ENCODE measurements around the gene CCDC187. TPM values are rescaled to one million over a fixed set of nuclear protein-coding genes. Genes with fewer than 3 reads are reported as not detected.

The CCDC187 gene
- total RNA-seq, 1 donor from 2014 or later, result not detected

- H3K36me3 Mint-ChIP-seq (ENCODE audit: low read depth), result peaks cover 43% of the 10 kb centered on the region
- no peak overlapping the region for H3K27ac Mint-ChIP-seq
- H3K4me1 Mint-ChIP-seq, result peaks cover 5% of the 10 kb centered on the region
- H3K9me3 Mint-ChIP-seq, result no peaks in the 10 kb centered on the region
- intact Hi-C loops (cut with micrococcal nuclease), result no loop called here
- no peak overlapping the region for H3K4me3 Mint-ChIP-seq
- H3K27me3 Mint-ChIP-seq, result no peaks in the 10 kb centered on the region
- DNase-seq, result no peak
Observed at GRCh38 chr9:136220017-136220729, 83.7 kb downstream of the CCDC187 start.

- Mint-ChIP-seq H3K4me3 (no peak overlapping the region), H3K9me3 (no peaks in the 10 kb centered on the region), H3K36me3 (ENCODE audit: low read depth) (peaks cover 49% of the 10 kb centered on the region), H3K4me1 (peaks cover 5% of the 10 kb centered on the region), H3K27me3 (no peaks in the 10 kb centered on the region), H3K27ac (no peak overlapping the region)
- intact Hi-C loops (cut with micrococcal nuclease), result no loop called here
- DNase-seq, result no peak
Observed at GRCh38 chr9:136219276-136219675, 84.6 kb downstream of the CCDC187 start.

GRCh38 chr9:136218673-136219072, 85.2 kb downstream of the CCDC187 start:
- intact Hi-C loops (cut with micrococcal nuclease), result no loop called here
- DNase-seq, result no peak
- Mint-ChIP-seq H3K4me1 (peaks cover 5% of the 10 kb centered on the region), H3K27me3 (no peaks in the 10 kb centered on the region), H3K36me3 (ENCODE audit: low read depth) (peaks cover 50% of the 10 kb centered on the region), H3K9me3 (no peaks in the 10 kb centered on the region), H3K27ac (no peak overlapping the region), H3K4me3 (no peak overlapping the region)

GRCh38 chr9:136218271-136218670, 85.6 kb downstream of the CCDC187 start:
- Mint-ChIP-seq H3K4me3 (no peak overlapping the region), H3K4me1 (peaks cover 5% of the 10 kb centered on the region), H3K9me3 (no peaks in the 10 kb centered on the region), H3K27me3 (no peaks in the 10 kb centered on the region), H3K27ac (no peak overlapping the region), H3K36me3 (ENCODE audit: low read depth) (peaks cover 50% of the 10 kb centered on the region)
- intact Hi-C loops (cut with micrococcal nuclease), result no loop called here
- no peak for DNase-seq

GRCh38 chr9:136216541-136217244, 87.2 kb downstream of the CCDC187 start:
- Mint-ChIP-seq H3K4me3 (no peak overlapping the region), H3K4me1 (peaks cover 5% of the 10 kb centered on the region), H3K27ac (no peak overlapping the region), H3K9me3 (no peaks in the 10 kb centered on the region), H3K27me3 (no peaks in the 10 kb centered on the region), H3K36me3 (ENCODE audit: low read depth) (peaks cover 53% of the 10 kb centered on the region)
- intact Hi-C loops (cut with micrococcal nuclease), result no loop called here
- no peak for DNase-seq

GRCh38 chr9:136213733-136214132, 90.2 kb downstream of the CCDC187 start:
- Mint-ChIP-seq H3K4me1 (no peaks in the 10 kb centered on the region), H3K9me3 (no peaks in the 10 kb centered on the region)

GRCh38 chr9:136212345-136212950, 91.4 kb downstream of the CCDC187 start:
- H3K4me1 Mint-ChIP-seq, result no peaks in the 10 kb centered on the region
- no peak overlapping the region for H3K27ac Mint-ChIP-seq
- peaks cover 49% of the 10 kb centered on the region for H3K36me3 Mint-ChIP-seq (ENCODE audit: low read depth)

More at GRCh38 chr9:136213733-136214132, 90.2 kb downstream of the CCDC187 start:
- H3K4me3 Mint-ChIP-seq, result no peak overlapping the region
- no peaks in the 10 kb centered on the region for H3K27me3 Mint-ChIP-seq
- H3K27ac Mint-ChIP-seq, result no peak overlapping the region
- H3K36me3 Mint-ChIP-seq (ENCODE audit: low read depth), result peaks cover 52% of the 10 kb centered on the region
- intact Hi-C loops (cut with micrococcal nuclease), result no loop called here
- DNase-seq, result no peak

GRCh38 chr9:136211441-136212344, 92.2 kb downstream of the CCDC187 start:
- Mint-ChIP-seq H3K27ac (no peak overlapping the region), H3K36me3 (ENCODE audit: low read depth) (peaks cover 51% of the 10 kb centered on the region), H3K9me3 (no peaks in the 10 kb centered on the region), H3K4me1 (no peaks in the 10 kb centered on the region), H3K4me3 (no peak overlapping the region), H3K27me3 (no peaks in the 10 kb centered on the region)
- intact Hi-C loops (cut with micrococcal nuclease), result no loop called here
- DNase-seq, result no peak

More at GRCh38 chr9:136212345-136212950, 91.4 kb downstream of the CCDC187 start:
- Mint-ChIP-seq H3K9me3 (no peaks in the 10 kb centered on the region), H3K27me3 (no peaks in the 10 kb centered on the region), H3K4me3 (no peak overlapping the region)
- intact Hi-C loops (cut with micrococcal nuclease), result no loop called here
- DNase-seq, result no peak

- Mint-ChIP-seq H3K36me3 (ENCODE audit: low read depth) (peaks cover 51% of the 10 kb centered on the region), H3K9me3 (no peaks in the 10 kb centered on the region), H3K4me3 (no peak overlapping the region), H3K27ac (no peak overlapping the region), H3K4me1 (no peaks in the 10 kb centered on the region), H3K27me3 (peaks cover 2% of the 10 kb centered on the region)
- DNase-seq, result no peak
- intact Hi-C loops (cut with micrococcal nuclease), result no loop called here
Observed at GRCh38 chr9:136211006-136211405, 92.9 kb downstream of the CCDC187 start.

GRCh38 chr9:136210276-136210675, 93.6 kb downstream of the CCDC187 start:
- no peak overlapping the region for H3K4me3 Mint-ChIP-seq
- no peak for DNase-seq
- H3K9me3 Mint-ChIP-seq, result no peaks in the 10 kb centered on the region
- peaks cover 44% of the 10 kb centered on the region for H3K36me3 Mint-ChIP-seq (ENCODE audit: low read depth)
- intact Hi-C loops (cut with micrococcal nuclease), result no loop called here
- no peaks in the 10 kb centered on the region for H3K4me1 Mint-ChIP-seq
- no peak overlapping the region for H3K27ac Mint-ChIP-seq
- H3K27me3 Mint-ChIP-seq, result peaks cover 2% of the 10 kb centered on the region

- no peak for DNase-seq
- Mint-ChIP-seq H3K9me3 (no peaks in the 10 kb centered on the region), H3K4me1 (no peaks in the 10 kb centered on the region), H3K4me3 (no peak overlapping the region), H3K27me3 (peaks cover 2% of the 10 kb centered on the region), H3K36me3 (ENCODE audit: low read depth) (peaks cover 39% of the 10 kb centered on the region), H3K27ac (no peak overlapping the region)
- intact Hi-C loops (cut with micrococcal nuclease), result no loop called here
Observed at GRCh38 chr9:136209786-136210185, 94.1 kb downstream of the CCDC187 start.

- Mint-ChIP-seq H3K27ac (no peak overlapping the region), H3K9me3 (no peaks in the 10 kb centered on the region), H3K4me1 (no peaks in the 10 kb centered on the region), H3K27me3 (peaks cover 4% of the 10 kb centered on the region), H3K36me3 (ENCODE audit: low read depth) (peaks cover 34% of the 10 kb centered on the region), H3K4me3 (no peak overlapping the region)
- intact Hi-C loops (cut with micrococcal nuclease), result no loop called here
- no peak for DNase-seq
Observed at GRCh38 chr9:136209232-136209631, 94.7 kb downstream of the CCDC187 start.

GRCh38 chr9:136208675-136209074, 95.2 kb downstream of the CCDC187 start:
- Mint-ChIP-seq H3K36me3 (ENCODE audit: low read depth) (peaks cover 28% of the 10 kb centered on the region), H3K4me3 (no peak overlapping the region)

More at GRCh38 chr9:136208675-136209074, 95.2 kb downstream of the CCDC187 start:
- Mint-ChIP-seq H3K9me3 (no peaks in the 10 kb centered on the region), H3K4me1 (no peaks in the 10 kb centered on the region), H3K27me3 (peaks cover 8% of the 10 kb centered on the region), H3K27ac (no peak overlapping the region)
- intact Hi-C loops (cut with micrococcal nuclease), result no loop called here
- no peak for DNase-seq
